ENCODE measurements around the gene SNAPC3. TPM values are rescaled to one million over a fixed set of nuclear protein-coding genes. Genes with fewer than 3 reads are reported as not detected.

SNAPC3 gene
- total RNA-seq, 1 experiment from 2014 or later: 63.0 TPM

DNA sequence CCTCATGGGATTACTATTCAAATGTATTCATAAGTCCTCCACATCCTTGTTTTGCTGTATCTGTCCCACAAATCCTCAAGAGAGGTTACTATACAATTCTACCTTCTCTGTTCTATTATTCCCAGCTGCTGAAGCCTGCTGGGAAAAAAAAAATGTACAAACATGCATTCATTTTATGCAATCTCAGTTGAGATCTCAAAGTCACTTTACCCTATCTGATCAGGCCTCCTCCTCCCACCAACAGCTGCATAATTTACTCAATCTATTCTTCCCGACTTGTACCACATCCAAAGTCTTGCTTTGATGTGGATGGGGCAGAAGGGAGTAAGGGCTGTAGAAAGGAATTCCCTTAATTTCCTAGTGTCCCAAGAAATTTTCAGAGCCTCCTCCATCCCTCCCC lies 59.5 kb downstream of the SNAPC3 start:
- H3K4me3 ChIP-seq (ENCODE audit: low read length): no peak overlapping the region
- peak overlapping the region; percentile 48 for H3K27ac ChIP-seq (ENCODE audit: low read length)
- H3K36me3 ChIP-seq (ENCODE audit: insufficient read depth, low read length): peaks cover 48% of the 10 kb centered on the region
- H3K4me2 ChIP-seq (ENCODE audit: low read depth, low read length, poor library complexity, severe bottlenecking): peak overlapping the region; percentile 32
- H2AFZ ChIP-seq (ENCODE audit: low read length): no peak overlapping the region
- H3K27me3 ChIP-seq (ENCODE audit: low read length): no peaks in the 10 kb centered on the region
- H3K4me1 ChIP-seq (ENCODE audit: low read length): peaks cover 18% of the 10 kb centered on the region
- DNase-seq: no peak
- no peaks in the 10 kb centered on the region for H3K9me3 ChIP-seq (ENCODE audit: low read length)
- H3K9ac ChIP-seq (ENCODE audit: low read length): peak overlapping the region; percentile 34; the same call in 1 of the 2 replicates
- H3K9me2 ChIP-seq (replicated peaks; ENCODE audit: insufficient read depth, low read length): no peaks in the 10 kb centered on the region
- H3K79me2 ChIP-seq (ENCODE audit: low read length): peaks cover 70% of the 10 kb centered on the region
- H4K20me1 ChIP-seq (ENCODE audit: insufficient read depth, low read depth, low read length): no peaks in the 10 kb centered on the region

DNA sequence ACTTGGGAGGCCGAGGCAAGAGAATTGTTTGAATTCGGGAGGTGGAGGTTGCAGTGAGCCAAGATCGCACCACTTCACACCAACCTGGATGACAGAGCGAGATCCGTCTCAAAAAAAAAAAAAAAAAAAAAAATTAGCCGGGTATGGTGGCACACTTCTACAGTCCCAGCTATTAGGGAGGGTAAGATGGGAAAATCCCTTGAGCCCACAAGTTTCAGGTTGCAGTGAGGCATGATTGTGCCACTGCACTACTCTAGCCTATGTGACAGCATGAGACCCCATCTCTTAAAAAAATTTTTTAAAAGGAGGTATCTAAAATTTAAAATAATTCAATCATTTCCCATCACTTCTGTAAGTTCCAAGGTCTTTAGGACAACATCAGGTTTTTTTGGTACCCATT lies 62.1 kb downstream of the SNAPC3 start:
- Histone ChIP-seq H3K79me2 (ENCODE audit: low read length) (peaks cover 63% of the 10 kb centered on the region), H3K27me3 (ENCODE audit: low read length) (no peaks in the 10 kb centered on the region), H3K9me3 (ENCODE audit: low read length) (no peaks in the 10 kb centered on the region), H3K4me2 (ENCODE audit: low read depth, low read length, poor library complexity, severe bottlenecking) (no peak overlapping the region), H3K4me1 (ENCODE audit: low read length) (peaks cover 18% of the 10 kb centered on the region), H2AFZ (ENCODE audit: low read length) (no peak overlapping the region), H3K9ac (ENCODE audit: low read length) (no peak overlapping the region), H3K36me3 (ENCODE audit: insufficient read depth, low read length) (peaks cover 40% of the 10 kb centered on the region), H4K20me1 (ENCODE audit: insufficient read depth, low read depth, low read length) (no peaks in the 10 kb centered on the region), H3K4me3 (ENCODE audit: low read length) (no peak overlapping the region), H3K9me2 (replicated peaks; ENCODE audit: insufficient read depth, low read length) (no peaks in the 10 kb centered on the region), H3K27ac (ENCODE audit: low read length) (no peak overlapping the region)
- DNase-seq: no peak

DNA sequence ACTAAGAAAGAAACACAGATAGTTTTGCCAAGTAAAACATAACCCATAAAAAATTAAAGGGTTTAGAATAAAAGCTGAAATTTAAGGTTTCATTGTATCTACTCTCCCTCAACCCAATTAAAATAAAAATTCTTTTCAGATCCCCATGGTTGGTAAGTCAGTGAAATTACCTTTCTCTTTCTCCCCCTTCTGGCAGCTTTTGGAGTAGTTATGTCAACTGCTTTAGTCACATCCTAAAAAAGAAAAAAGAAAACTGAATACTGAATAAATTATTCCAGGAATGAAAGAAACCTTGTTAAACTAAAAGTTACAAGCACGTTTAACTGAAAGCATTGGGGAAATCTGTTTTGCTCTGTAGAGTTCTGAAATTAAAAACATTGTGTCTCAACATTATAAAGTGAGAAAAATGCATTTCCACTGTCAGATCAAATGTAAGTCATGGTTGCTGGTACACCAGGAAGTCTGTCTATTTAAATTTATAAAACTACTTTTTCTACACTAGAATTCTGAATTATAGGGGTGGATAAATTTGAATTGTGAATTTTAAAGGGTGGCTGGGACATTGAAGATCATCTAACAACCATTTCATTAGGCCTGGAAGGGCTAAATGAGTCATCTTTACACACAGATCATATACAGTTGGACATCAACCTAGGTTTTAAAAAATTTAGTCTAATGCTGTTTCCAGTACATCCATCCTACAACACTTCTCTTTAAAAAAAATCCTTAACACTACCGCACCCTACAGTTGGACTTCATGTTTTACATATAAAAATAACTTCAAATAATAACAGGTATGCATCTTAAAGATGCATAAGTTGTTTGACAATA lies 63.4 kb downstream of the SNAPC3 start:
- Histone ChIP-seq H2AFZ (ENCODE audit: low read length) (no peak overlapping the region), H3K36me3 (ENCODE audit: insufficient read depth, low read length) (peaks cover 33% of the 10 kb centered on the region), H3K27me3 (ENCODE audit: low read length) (no peaks in the 10 kb centered on the region), H3K4me2 (ENCODE audit: low read depth, low read length, poor library complexity, severe bottlenecking) (no peak overlapping the region), H3K79me2 (ENCODE audit: low read length) (peaks cover 62% of the 10 kb centered on the region), H3K9ac (ENCODE audit: low read length) (no peak overlapping the region), H3K27ac (ENCODE audit: low read length) (no peak overlapping the region), H3K9me2 (replicated peaks; ENCODE audit: insufficient read depth, low read length) (no peaks in the 10 kb centered on the region), H3K9me3 (ENCODE audit: low read length) (no peaks in the 10 kb centered on the region), H3K4me3 (ENCODE audit: low read length) (no peak overlapping the region), H3K4me1 (ENCODE audit: low read length) (peaks cover 18% of the 10 kb centered on the region), H4K20me1 (ENCODE audit: insufficient read depth, low read depth, low read length) (no peaks in the 10 kb centered on the region)
- DNase-seq: peak; percentile 70

DNA sequence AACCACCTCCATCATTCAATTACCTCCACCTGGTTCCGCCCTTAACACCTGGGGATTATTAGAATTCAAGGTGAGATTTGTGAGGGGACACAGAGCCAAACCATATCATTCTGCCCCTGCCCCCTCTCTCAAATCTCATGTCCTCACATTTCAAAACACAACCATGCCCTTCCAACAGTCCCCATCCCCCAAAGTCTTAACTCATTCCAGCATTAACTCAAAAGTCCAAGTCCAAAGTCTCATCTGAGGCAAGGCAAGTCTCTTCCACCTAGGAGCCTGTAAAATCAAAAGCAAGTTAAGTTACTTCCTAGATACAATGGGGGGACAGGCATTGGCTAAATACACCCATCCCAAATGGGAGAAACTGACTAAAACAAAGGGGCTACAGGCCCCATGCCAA lies 69.3 kb downstream of the SNAPC3 start:
- H3K36me3 ChIP-seq (ENCODE audit: insufficient read depth, low read length): peaks cover 50% of the 10 kb centered on the region
- H3K9me2 ChIP-seq (replicated peaks; ENCODE audit: insufficient read depth, low read length): no peaks in the 10 kb centered on the region
- no peaks in the 10 kb centered on the region for H3K27me3 ChIP-seq (ENCODE audit: low read length)
- no peak overlapping the region for H3K27ac ChIP-seq (ENCODE audit: low read length)
- H3K9ac ChIP-seq (ENCODE audit: low read length): no peak overlapping the region
- no peak overlapping the region for H2AFZ ChIP-seq (ENCODE audit: low read length)
- no peak overlapping the region for H3K4me3 ChIP-seq (ENCODE audit: low read length)
- peaks cover 11% of the 10 kb centered on the region for H3K4me1 ChIP-seq (ENCODE audit: low read length)
- H3K79me2 ChIP-seq (ENCODE audit: low read length): peaks cover 81% of the 10 kb centered on the region
- no peaks in the 10 kb centered on the region; the same call in 1 of the 2 replicates for H3K9me3 ChIP-seq (ENCODE audit: low read length)
- no peak for DNase-seq
- H3K4me2 ChIP-seq (ENCODE audit: low read depth, low read length, poor library complexity, severe bottlenecking): no peak overlapping the region
- no peaks in the 10 kb centered on the region for H4K20me1 ChIP-seq (ENCODE audit: insufficient read depth, low read depth, low read length)

DNA sequence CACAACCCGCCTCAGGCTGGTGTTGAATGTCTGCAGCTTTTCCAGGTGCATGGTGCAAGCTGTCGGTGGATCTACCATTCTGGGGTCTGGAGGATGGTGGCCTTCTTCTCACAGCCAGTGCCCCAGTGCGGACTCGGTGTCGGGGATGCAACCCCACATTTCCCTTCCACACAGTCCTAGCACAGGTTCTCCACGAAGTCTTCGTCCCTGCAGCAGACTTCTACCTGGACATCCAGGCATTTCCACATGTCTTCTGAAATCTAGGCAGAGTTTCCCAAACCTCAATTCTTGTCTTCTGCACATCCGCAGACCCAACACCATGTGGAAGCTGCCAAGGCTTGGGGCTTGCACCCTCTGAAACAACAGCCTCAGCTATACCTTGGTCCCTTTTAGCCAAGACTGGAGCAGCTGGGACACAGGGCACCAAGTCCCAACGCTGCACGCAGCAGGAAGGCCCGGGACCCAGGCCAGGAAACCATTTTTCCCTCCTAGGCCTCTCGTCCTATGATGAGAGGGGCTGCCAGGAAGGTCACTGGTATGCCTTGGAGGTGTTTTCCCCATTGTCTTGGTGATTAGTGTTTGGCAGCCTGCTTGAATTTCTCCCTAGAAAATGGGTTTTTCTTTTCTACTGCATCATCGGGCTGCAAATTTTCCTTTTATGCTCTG lies 69.9 kb downstream of the SNAPC3 start:
- no peak overlapping the region for H3K4me2 ChIP-seq (ENCODE audit: low read depth, low read length, poor library complexity, severe bottlenecking)
- H3K27me3 ChIP-seq (ENCODE audit: low read length): no peaks in the 10 kb centered on the region
- no peak overlapping the region for H2AFZ ChIP-seq (ENCODE audit: low read length)
- peaks cover 11% of the 10 kb centered on the region for H3K4me1 ChIP-seq (ENCODE audit: low read length)
- no peak for DNase-seq
- H3K4me3 ChIP-seq (ENCODE audit: low read length): no peak overlapping the region
- no peak overlapping the region for H3K9ac ChIP-seq (ENCODE audit: low read length)
- H3K9me2 ChIP-seq (replicated peaks; ENCODE audit: insufficient read depth, low read length): no peaks in the 10 kb centered on the region
- H3K79me2 ChIP-seq (ENCODE audit: low read length): peaks cover 87% of the 10 kb centered on the region
- H3K9me3 ChIP-seq (ENCODE audit: low read length): no peaks in the 10 kb centered on the region; the same call in 1 of the 2 replicates
- H4K20me1 ChIP-seq (ENCODE audit: insufficient read depth, low read depth, low read length): no peaks in the 10 kb centered on the region
- peaks cover 55% of the 10 kb centered on the region for H3K36me3 ChIP-seq (ENCODE audit: insufficient read depth, low read length)
- no peak overlapping the region for H3K27ac ChIP-seq (ENCODE audit: low read length)

DNA sequence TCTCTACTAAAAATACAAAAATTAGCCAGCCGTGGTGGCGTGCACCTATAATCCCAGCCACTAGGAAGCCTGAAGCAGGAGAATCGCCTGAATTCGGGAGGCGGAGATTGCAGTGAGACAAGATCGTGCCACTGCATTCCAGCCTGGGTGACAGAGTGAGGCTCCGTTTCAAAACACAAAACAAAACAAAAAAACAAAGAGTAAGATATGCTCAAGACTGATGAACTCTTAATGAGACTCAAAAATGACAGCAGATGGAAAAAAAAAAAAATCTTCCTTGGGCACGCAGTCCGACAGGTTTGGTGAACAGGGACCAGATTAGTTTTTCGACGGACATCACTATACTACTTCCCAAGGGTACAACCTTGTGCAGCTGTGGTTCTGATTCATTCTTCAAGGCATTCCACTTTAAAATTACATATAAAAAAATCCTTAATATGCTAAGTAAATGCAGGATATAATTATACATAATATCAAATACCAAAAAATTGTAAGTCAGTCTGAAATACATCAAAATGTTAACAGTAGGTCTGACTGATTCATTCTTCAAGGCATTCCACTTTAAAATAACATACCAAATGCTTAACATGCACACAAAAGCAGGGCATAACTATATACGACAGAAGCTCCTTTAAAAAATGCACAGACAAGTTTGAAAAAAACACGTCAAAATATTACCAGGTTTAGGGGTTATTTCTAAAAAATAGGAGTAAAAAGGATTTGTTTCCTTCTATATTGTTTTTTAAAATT lies 75.7 kb downstream of the SNAPC3 start:
- H3K27me3 ChIP-seq (ENCODE audit: low read length): no peaks in the 10 kb centered on the region
- no peak overlapping the region for H3K4me2 ChIP-seq (ENCODE audit: low read depth, low read length, poor library complexity, severe bottlenecking)
- no peaks in the 10 kb centered on the region for H3K4me1 ChIP-seq (ENCODE audit: low read length)
- no peak overlapping the region for H3K9ac ChIP-seq (ENCODE audit: low read length)
- H2AFZ ChIP-seq (ENCODE audit: low read length): no peak overlapping the region
- no peaks in the 10 kb centered on the region for H3K9me2 ChIP-seq (replicated peaks; ENCODE audit: insufficient read depth, low read length)
- H3K4me3 ChIP-seq (ENCODE audit: low read length): no peak overlapping the region
- no peaks in the 10 kb centered on the region for H4K20me1 ChIP-seq (ENCODE audit: insufficient read depth, low read depth, low read length)
- peaks cover 96% of the 10 kb centered on the region for H3K79me2 ChIP-seq (ENCODE audit: low read length)
- H3K36me3 ChIP-seq (ENCODE audit: insufficient read depth, low read length): peaks cover 74% of the 10 kb centered on the region
- no peak for DNase-seq
- no peaks in the 10 kb centered on the region; the same call in 1 of the 2 replicates for H3K9me3 ChIP-seq (ENCODE audit: low read length)
- H3K27ac ChIP-seq (ENCODE audit: low read length): no peak overlapping the region

DNA sequence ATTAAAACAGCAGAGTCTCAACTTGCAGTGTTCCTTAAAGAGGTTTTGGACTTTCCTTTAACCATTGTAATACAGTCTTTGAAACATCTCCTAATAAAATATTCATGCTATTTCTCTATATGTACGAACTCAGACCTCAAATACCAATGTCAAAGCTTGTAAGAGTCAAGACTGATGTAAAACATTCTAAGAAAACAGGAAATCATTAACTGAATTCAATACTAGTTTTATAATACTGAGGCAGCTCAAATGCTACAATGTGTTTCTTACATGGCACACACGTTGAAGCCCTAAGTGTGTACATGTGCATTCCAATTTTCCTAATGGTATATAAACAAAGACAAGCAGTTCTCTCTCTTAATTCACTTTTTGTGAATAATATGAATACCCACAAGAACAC lies 76.5 kb downstream of the SNAPC3 start:
- Histone ChIP-seq H3K4me3 (ENCODE audit: low read length) (no peak overlapping the region), H2AFZ (ENCODE audit: low read length) (no peak overlapping the region), H3K4me2 (ENCODE audit: low read depth, low read length, poor library complexity, severe bottlenecking) (no peak overlapping the region), H3K4me1 (ENCODE audit: low read length) (no peaks in the 10 kb centered on the region), H3K36me3 (ENCODE audit: insufficient read depth, low read length) (peaks cover 73% of the 10 kb centered on the region), H3K9ac (ENCODE audit: low read length) (no peak overlapping the region), H3K9me3 (ENCODE audit: low read length) (no peaks in the 10 kb centered on the region; the same call in 1 of the 2 replicates), H4K20me1 (ENCODE audit: insufficient read depth, low read depth, low read length) (no peaks in the 10 kb centered on the region), H3K27me3 (ENCODE audit: low read length) (no peaks in the 10 kb centered on the region), H3K79me2 (ENCODE audit: low read length) (peaks cover 96% of the 10 kb centered on the region), H3K27ac (ENCODE audit: low read length) (no peak overlapping the region), H3K9me2 (replicated peaks; ENCODE audit: insufficient read depth, low read length) (no peaks in the 10 kb centered on the region)
- no peak for DNase-seq

DNA sequence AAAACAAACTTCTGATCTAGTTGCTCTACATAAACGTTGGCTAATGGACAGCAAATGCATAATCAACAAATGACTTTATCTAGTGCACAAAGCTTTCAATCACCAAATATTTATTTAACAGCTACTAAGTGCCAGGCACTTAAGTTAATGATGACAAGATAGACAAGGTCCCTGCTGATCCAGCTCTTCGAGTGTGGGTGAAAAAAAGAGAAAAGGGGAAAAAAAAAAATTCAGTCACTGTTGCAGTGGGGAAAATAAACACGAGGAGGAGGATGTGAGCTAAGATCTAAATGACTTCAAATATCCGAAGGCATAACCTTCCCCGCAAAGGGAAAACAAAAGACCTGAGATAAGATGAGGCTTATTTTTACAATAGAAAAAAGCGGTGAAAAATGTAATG lies 78.5 kb downstream of the SNAPC3 start:
- Histone ChIP-seq H3K27me3 (ENCODE audit: low read length) (no peaks in the 10 kb centered on the region), H3K9me3 (ENCODE audit: low read length) (no peaks in the 10 kb centered on the region; the same call in 1 of the 2 replicates), H3K9ac (ENCODE audit: low read length) (no peak overlapping the region), H3K27ac (ENCODE audit: low read length) (no peak overlapping the region), H3K4me3 (ENCODE audit: low read length) (no peak overlapping the region), H2AFZ (ENCODE audit: low read length) (no peak overlapping the region), H3K9me2 (replicated peaks; ENCODE audit: insufficient read depth, low read length) (no peaks in the 10 kb centered on the region), H3K79me2 (ENCODE audit: low read length) (peaks cover 96% of the 10 kb centered on the region), H3K4me1 (ENCODE audit: low read length) (0 out of 2 replicates have a peak, but pooled peaks cover 2% of the 10 kb centered on the region), H3K4me2 (ENCODE audit: low read depth, low read length, poor library complexity, severe bottlenecking) (no peak overlapping the region), H3K36me3 (ENCODE audit: insufficient read depth, low read length) (peaks cover 74% of the 10 kb centered on the region), H4K20me1 (ENCODE audit: insufficient read depth, low read depth, low read length) (no peaks in the 10 kb centered on the region)
- no peak for DNase-seq
